AG04450 (cell line): ENCODE results near the gene AK5. TPM values are rescaled to one million over a fixed set of nuclear protein-coding genes. Genes with fewer than 3 reads are reported as not detected.

Experiments
- CTCF ChIA-PET: fragments of 300-600, 350-600 bp; formaldehyde crosslinking; extraction: SDS; loops from one replicate; lab custom pipeline; 2022; ENCODE audit warnings: antibody characterized with exemption, inconsistent platforms; lab: Charles Lee
- POLR2A ChIA-PET: fragments of 350-600 bp; formaldehyde crosslinking; extraction: SDS; loops from one replicate; lab custom pipeline; 2021; ENCODE audit warnings: antibody characterized with exemption, inconsistent platforms; lab: Yijun Ruan, JAX
- DNase-seq: peaks from one replicate; pipeline ENCODE4 v3.0.0-alpha.2; 2011; ENCODE audit warnings: low read depth, low spot score
- H3K27ac ChIP-seq: one replicate; pipeline ENCODE4 v1.5.1; 2012; ENCODE audit warnings: low read depth, low read length, control low read depth
- H3K27me3 ChIP-seq: one replicate; pipeline ENCODE4 v1.6.0; 2012; ENCODE audit warnings: low read length; ENCODE audit not compliant: control insufficient read depth, insufficient read depth
- H3K4me3 ChIP-seq: 2 replicates; pipeline ENCODE4 v1.5.1; 2011; ENCODE audit warnings: mild to moderate bottlenecking, low read depth, low read length, control low read depth
- H3K9me3 ChIP-seq: 2 replicates; pipeline ENCODE4 v1.5.1; 2012; ENCODE audit warnings: low read length; ENCODE audit not compliant: control insufficient read depth, insufficient read depth
- CTCF ChIP-seq: IDR thresholded peaks from 2 replicates; pipeline ENCODE4 v1.5.1; 2011; ENCODE audit warnings: low read depth, low read length, control low read depth, inconsistent platforms
- polyA plus RNA-seq: library from polyadenylated mRNA; depleted of rRNA; stranded (reverse); fragments of >200 nt; gene quantifications from 2 replicates; pipeline ENCODE4 v1.2.3, GENCODE V29; 2011; rRNA removed
- small RNA-seq: library from RNA; depleted of rRNA; stranded (forward); fragments of <200 nt; gene quantifications from one replicate; pipeline ENCODE3, GENCODE V24; 2012; ENCODE audit warnings: low read depth; ENCODE audit not compliant: insufficient read length

The AK5 gene
- polyA plus RNA-seq, 1 experiment, result 45.1 TPM

- Histone ChIP-seq H3K4me3 (no peak overlapping the region), H3K27me3 (no peaks in the 10 kb centered on the region), H3K9me3 (no peaks in the 10 kb centered on the region), H3K27ac (no peak overlapping the region)
- ChIA-PET POLR2A (no interaction called here), CTCF (no interaction called here)
- DNase-seq, result no peak
- TF ChIP-seq CTCF, result no peak
Observed at GRCh38 chr1:77597310-77597709, 315.5 kb downstream of the AK5 start.

- no peaks in the 10 kb centered on the region for H3K9me3 ChIP-seq
- ChIA-PET POLR2A (no interaction called here), CTCF (no interaction called here)
- no peaks in the 10 kb centered on the region for H3K27me3 ChIP-seq
- DNase-seq, result peak; percentile 6
- no peak overlapping the region for H3K4me3 ChIP-seq
- TF ChIP-seq CTCF, result no peak
- no peak overlapping the region for H3K27ac ChIP-seq
Observed at GRCh38 chr1:77605246-77606026, 323.6 kb downstream of the AK5 start.

GRCh38 chr1:77608893-77609292 is 327.1 kb downstream of the AK5 start:
- Histone ChIP-seq H3K27me3 (no peaks in the 10 kb centered on the region), H3K4me3 (no peak overlapping the region), H3K9me3 (no peaks in the 10 kb centered on the region), H3K27ac (no peak overlapping the region)
- TF ChIP-seq CTCF, result no peak
- ChIA-PET CTCF (no interaction called here), POLR2A (no interaction called here)
- no peak for DNase-seq

Small RNA genes within 50 kb of the gene (small RNA-seq; reads per million reads assigned to genes)
- gene RNU7-8P, result not detected

Other genes starting within 250 kb of the AK5 start
- 34.7 and 48.8 TPM in 2 replicates for gene PIGK, start 62.6 kb upstream of the AK5 start, polyA plus RNA-seq